HG03108 (cell line): ENCODE data around the gene ATP13A2.

ENCODE experiments used
- ATAC-seq: cut with Tn5 transposase; IDR thresholded peaks from one replicate; pipeline ENCODE4 v1.9.1; 2021; ENCODE audit warnings: moderate library complexity; ENCODE audit not compliant: unreplicated experiment

ATP13A2 gene

DNA sequence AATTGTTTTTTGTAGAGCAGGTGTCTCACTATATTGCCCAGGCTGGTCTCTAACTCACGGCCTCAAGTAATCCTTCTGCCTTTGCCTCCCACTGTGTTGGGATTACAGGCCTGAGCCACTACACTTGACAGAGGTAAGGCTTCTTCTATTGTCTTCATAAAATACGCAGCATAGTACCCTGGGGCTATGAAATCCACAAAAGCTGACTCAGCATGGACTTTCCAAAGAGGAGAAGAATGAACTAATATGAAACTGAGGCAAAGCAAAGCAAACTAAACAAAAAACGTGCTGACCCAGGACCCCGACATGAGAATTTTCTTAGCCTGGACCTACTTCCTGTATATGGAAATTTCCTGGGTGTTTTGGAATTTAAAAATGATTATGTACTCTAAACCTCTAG is 18.5 kb upstream of the ATP13A2 start:
- no peak for ATAC-seq

DNA sequence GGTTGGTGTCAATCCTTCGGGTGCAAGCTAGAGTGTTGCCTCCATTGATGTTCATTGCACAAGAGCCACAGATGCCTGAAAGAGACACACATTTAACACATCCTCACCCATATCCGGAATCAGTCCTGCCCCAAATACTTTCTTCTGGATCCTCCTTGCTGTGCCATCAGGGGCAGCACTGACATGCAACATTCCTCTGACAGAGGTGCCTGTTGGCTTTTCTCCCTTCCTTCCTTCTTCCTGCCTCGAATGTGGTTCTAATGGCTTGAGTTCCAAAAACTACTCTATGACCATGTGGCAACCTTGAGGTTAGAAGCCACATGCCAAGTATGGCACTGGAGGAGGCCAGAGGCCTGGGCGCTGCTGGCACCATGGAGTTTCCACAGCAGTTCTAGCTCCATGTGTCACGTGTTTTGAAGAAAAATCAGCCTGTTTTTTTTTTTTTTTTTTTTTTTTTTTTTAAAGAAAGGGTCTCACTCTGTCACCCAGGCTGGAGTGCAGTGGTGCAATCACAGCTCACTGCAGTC is 17.0 kb upstream of the ATP13A2 start:
- no peak for ATAC-seq

DNA sequence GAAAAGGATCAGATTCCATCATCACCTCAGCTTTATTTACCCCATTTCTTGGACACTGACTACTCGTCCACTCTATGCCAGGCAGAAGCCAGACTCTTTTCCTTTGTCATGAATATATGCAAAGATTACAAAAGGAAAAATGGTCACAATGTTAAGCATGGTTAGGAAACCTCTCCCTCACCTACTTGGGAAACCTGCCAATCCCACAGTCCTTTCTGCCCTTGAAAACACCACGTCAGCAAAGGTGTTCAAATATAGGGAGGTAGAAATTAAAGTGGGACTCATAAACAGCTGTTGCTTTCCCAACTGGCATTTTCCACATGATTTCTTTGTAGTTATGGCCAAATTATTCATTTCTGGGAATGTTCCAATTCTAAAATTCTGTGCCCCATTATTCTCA is 16.2 kb upstream of the ATP13A2 start:
- no peak for ATAC-seq

DNA sequence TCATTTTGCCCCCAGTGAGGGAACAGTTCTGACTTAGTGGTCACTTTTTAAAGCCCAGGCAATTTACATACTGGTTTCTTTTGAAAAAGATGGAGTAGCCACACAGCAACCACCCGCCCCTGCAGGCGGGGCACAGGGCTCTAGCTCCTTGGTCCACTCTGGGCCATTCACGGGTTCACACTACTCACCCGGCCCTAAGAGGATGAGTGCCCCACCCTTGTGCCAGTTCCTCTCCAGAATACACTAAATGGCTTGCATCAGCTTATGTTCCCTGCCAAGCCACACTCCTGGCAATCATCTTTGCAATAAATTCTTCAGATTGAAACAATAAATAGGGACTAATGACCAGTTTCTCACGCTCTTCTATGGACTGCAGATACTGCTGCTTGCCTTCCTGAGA is 15.7 kb upstream of the ATP13A2 start:
- ATAC-seq: no peak

DNA sequence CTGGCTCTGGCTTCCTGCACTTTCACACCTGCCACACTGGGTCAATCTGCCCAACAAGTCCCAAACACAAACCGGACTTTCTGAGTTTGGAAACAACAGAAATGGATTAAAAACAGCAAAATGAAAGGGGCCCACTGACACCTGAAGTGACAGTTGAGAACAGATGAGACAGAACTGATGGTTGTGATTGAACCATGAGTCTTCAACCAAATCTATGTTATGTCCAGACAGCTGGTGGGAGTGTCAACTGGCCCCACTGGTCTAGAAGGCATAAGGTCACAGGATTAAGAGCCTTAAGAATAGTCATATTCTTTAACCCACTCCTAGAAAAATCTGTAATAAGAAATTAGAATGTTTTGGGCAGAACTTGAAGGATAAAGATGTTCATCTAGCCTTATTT is 13.0 kb upstream of the ATP13A2 start:
- no peak for ATAC-seq

DNA sequence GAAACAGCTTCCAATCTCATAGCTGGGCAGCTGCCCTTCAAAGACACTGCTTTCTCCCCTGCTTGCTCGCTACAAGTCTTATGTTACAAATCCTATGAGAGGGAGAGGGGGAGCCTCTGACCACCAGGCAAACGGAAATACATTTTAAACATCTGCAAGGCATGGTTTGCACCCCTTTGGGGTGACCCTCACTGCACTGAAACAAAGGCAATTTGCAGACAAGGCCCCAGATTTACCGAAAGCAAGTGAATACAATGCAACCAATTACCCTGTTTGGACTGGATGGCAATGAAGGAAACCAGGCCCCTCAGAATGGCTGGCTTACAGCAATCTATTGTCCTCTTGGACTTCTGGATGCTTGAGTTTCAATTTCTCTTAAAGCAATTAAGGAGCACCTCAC is 11.8 kb upstream of the ATP13A2 start:
- ATAC-seq: no peak

DNA sequence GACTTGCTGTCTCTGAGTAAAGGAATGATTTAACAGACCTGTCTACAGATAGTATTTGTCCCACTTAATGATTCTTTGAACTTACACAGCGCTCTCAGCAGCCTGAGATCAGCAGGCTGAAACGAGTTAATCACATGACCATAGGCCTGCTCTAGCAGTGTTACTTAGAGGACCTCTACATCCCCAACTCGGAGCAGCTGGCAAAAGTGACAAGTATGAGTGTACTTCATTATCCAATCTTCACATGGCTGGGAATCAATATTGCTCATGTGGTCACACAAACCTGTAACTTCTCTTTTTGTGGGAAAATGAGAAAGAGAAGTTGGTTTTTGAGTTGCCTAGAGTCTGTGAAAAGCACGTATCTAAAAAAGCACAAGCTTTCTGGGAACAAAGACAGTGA is 11.4 kb upstream of the ATP13A2 start:
- ATAC-seq: no peak

DNA sequence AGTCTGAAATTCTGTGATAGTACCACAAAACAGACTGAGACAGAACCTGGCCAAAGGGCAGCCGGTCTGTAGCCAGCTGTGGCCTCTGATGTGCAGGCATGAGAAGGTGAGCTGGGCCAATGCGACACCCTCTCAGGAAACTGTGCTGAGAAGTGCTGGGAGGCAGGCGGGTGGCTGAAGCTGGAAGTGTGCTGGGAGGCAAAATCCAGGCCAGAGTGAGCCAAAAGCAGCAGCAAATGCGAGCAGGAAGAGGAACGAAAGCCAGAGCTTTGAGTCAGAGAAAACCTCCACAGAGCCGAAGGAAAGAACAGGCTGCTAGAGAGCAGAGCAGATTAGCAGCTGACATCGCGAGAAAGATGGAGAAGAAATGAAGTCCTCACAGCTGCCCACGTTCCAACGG is 10.2 kb upstream of the ATP13A2 start:
- no peak for ATAC-seq

DNA sequence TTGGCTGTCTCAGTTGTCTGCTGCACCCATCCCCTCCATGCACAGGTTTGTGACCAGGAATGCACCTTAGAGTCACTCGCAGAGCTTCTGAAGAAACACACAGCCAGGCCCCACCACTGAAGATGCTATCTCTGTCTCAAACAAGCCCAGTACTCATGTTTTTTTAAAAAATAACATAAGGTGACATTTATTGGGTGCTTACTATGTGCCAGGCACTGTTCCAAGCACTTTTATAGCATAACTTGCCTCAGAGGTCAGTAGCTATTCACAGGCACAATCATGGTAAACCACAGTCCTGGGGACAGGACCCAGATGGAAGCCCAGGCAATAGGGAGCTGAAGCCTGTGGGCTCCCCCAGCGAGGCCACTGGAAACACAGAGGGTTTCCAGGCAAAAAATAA is 8.8 kb upstream of the ATP13A2 start:
- no peak for ATAC-seq

DNA sequence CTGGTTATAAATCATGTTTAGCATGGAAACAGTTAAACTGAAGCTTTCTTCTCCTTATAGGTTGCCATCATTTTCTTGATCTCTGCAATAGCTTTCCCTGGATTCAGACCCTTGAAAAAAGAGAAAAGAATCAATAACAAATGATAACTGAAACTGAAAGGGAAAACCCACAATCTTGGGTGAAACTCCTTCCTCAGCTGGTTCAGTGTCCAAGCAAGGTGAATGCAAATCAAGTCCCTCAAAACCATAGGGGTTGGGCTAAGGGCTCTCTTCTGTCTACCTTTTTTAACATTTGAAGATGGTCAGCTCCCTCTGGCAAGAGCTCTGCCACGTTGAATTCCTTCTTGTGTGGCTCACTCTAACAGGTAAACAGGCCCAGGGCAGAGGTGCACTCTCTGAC is 7.1 kb upstream of the ATP13A2 start:
- ATAC-seq: no peak

DNA sequence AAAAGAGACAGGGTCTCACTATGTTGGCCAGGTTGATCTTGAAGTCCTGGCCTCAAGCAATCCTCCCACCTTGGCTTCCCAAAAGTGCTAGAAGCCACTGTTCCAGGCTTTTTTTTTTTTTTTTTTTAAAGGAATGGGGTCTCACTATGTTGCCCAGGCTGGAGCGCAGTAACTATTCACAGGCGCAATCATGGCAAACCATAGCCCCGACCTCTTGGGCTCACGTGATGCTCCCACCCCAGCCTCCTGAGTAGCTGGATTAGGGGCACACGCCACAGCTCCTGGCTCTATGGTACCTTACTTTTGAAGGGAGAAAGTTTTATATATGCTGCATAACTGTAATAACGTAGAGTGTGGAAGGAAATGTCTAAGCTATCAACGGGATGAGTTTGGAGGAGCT is 5.7 kb upstream of the ATP13A2 start:
- ATAC-seq: no peak

DNA sequence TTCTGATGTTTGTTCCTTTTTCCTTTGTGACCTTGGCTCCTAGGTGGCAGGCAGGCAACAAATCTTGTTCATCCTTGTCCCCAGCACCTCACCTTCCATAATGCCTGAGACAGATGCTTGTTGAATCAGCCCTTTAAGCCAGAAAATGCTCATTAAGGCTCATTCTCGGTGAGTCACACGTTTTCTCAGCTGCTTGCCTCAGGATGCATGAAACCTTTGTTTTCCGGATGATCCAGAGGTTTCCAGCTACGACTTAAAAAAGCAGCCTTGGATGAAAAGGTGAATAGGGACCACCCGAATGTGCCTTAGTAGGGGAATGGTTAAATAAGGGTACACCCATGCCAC is 4.6 kb upstream of the ATP13A2 start:
- no peak for ATAC-seq

DNA sequence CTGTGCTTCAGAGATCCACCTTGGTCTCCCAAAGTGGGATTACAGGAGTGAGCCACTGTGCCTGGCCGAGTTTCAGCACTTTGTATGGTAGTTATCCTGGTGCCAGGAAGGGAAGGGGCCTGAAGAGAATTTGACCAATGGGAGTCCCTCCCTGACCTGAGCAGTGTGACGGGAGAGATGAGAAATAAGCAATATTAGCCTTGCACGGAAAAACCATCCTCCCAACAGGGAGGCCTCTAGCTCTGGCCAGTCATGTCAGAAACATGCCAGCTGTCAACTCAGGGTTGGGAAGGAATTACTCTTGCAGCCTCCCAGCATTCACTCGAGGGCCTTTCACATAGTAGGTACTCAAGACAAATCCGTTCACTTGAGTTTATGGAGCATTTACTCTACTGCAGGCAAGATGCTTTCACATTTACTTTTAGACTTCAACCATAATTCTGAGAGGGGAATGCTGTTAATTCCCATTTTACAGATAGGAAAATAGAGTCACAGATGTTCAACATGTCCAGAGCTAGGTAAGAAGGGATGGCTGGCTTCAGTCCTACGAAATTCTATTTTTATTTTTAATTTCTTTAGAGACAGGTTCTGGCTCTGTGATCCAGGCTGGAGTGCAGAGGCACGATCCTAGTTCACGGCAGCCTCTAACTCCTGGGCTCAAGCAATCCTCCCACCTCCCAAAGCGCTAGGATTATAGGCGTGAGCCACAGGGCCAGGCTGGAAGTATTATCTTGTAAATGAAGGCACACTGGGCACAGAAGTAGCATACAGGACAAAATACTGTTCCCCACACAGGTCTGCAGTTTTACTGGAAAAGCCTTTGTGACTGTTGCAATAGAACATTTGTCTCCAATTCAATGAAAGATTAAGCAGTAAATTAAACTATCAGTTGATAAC is 3.2 kb upstream of the ATP13A2 start:
- no peak for ATAC-seq

DNA sequence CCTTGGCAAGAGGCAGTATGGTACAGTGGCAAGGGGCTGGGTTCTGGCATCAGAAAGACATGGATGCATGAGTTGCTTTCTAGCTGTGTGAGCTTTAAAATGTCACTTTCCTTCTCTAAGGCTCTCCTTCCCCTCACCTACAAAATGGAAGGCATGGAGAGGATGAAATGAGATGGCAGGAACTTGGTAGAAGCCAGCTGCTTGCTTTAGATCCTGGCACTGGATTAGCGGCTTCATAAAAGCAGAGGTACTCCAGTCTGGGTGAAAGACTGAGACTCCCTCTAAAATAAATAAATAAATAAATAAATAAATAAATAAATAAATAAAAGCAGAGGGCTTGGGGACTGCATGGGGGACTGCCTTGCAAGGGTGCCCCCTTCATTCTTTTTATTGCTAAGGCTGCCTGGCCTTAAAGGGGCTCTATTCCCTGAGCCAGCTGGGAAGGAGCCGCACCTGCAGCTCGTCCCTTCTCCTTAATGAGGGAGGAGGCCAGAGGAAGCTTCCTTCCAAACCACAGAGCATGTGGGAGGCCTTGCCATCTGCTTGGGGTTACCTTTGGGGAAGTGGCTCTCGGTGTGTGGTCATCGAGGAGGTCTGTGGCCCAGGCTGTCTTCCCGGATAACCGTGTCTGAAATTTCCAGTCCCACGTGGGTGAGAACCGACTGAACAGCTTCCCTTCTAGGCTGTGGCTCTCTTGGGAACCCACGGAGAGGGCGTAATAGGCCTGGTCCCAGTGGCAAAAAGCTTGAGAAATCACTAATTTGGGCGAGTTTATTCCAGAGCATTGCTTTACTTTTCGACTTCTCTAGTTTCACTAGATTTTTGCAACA is 2.0 kb upstream of the ATP13A2 start:
- ATAC-seq: no peak

DNA sequence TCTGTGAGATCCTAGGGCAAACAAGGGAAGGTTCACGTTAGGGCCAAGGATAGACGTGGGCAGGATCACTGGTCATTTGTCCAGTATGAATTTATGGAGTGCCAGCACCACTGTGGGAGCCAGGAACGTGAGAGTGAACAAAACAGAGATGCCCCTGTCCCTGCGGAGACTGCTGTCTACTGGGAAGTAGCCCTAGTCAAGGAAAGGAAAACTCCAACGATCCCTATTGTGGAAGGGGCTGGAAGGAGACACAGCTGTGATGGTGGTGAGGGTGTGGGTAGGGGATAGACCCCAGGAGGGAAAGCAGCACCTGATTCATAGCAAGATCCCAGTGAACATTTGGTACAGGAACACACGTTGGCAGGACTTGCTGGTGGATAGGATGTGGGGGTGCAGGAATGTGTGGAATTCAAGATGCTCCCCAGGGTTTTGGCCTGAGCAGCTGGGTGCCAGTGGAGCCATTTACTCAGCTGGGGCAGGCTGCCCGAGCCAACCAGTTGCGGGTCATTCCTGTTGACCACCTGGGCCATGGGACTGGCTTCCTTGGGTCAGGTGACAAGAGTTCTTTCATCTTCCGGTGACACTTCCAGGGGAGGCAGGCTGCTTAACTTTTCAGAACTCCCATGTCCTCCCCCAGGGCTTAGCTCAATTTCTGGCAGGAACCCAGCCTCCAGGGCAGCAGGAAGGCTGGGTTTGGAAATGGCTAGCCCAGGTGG is 1.2 kb upstream of the ATP13A2 start:
- no peak for ATAC-seq

DNA sequence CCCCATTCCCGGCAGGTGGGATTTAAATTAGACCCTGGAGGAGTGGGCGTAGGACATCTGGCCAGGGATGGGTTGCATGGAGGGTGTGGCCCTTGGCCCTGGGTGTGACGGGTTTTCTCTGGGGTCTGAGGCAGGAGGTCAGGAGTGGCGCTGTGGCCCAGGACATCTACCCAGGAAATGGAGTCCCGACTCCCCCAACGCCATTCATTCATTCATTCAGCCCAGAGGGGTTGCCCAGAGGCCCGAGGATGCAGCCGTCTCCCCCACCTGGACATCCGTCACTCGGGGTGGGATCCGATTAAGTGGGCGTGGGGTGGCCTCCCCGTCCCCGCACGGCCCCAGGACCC is 663 bp downstream of the ATP13A2 start:
- ATAC-seq: no peak

DNA sequence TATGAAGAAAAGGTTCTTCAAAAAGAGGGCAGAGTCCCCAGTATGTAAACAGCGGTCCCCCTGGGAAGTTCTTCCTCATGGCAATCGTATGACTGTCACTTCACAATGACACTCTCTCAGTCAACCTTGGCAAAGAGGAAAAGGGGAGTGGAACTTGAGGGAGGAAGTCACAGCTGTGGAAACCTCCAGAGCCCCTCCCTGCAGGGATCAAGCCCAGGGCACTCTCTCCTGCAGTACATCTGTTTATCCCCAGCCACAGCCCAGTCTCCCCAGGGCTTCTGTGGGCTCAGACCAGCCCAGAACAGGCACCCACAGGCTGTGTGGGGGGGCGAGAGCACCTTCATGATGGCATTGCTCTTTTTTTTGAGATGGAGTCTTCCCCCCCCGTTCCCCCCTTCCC is 2.0 kb downstream of the ATP13A2 start:
- ATAC-seq: no peak

DNA sequence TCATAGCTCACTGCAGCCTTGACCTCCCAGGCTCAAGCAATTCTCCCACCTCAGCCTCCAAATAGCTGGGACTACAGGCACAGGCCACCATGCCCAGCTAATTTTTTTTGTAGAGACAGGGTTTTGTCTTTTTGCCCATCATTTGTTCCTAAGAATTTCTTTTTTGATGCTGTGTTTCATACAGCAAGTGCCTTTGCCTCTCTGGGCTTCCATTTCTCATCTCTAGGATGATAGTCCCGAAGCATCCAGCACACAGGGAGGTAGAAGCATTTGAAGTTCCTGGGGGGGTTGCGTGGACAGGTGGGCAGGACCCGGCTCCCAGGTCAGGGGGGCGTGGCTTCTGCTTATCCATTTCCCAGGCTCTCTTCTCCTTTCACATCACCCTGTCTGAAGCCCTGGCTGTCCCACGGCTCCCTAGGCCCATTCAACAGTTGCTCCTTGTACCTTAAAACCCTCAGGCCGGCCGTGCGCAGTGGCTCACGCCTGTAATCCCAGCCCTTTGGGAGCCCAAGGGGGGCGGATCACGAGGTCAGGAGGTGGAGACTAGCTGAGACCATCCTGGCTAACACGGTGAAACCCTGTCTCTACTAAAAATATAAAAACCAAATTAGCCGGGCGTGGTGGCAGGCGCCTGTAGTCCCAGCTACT is 3.4 kb downstream of the ATP13A2 start:
- ATAC-seq: no peak

DNA sequence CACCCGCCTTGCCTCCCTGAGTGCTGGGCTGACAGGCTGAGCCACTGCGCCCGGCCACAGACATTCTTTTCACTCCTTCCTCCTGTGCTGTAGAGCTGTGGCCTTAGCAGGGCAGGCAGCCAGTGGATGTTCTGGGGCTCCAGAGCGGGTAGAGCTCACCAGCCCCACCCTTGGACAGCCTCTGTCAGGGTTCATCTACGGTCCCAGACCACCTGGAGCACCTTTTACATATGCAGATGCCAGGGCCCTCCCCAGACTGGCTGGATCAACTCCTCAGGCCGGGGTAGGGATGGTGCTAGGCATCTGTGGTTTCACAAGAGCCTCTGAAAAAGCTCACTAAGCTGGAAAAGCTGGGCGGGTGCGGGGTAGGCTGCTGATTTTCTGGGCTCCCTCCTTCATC is 4.6 kb downstream of the ATP13A2 start:
- no peak for ATAC-seq

DNA sequence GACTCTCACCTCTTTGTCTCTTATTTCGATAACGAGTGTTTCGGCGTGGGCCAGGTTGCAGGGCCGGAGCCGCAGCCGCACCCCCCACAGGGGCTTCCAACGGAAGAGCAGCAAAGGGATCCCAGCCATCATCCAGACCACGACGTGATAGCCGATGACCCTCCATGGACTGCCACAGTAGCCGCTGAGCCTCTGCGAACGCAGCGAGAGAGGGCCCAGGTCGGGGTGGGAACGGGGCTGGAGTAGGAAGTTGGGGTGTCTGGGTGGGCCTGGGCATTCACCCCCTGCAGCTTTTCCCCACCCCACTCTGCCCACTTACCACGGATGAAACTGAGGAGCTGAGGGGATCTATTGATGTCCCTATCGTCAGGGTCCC is 6.4 kb downstream of the ATP13A2 start:
- ATAC-seq: no peak
